GM13977 (cell line): Measurements from ENCODE around the gene SOX1.

Experiments used
- DNase-seq: peaks from one replicate; pipeline ENCODE4 v3.0.0; 2012; ENCODE audit warnings: low spot score
- in situ Hi-C: fragments of 300-500 bp; cut with MboI; formaldehyde crosslinking; loops from one replicate; pipeline ENCODE4 v1.12.0; 2022; ENCODE audit warnings: low sequenced_read_pairs, low pct_unique_long_range_greater_than_20kb, mixed read lengths, inconsistent platforms; ENCODE audit not compliant: unreplicated experiment
- TF ChIP-seq, protein P1 (sequence below): IDR thresholded peaks from 2 replicates; pipeline ENCODE4 v1.5.1; 2012; ENCODE audit warnings: mild to moderate bottlenecking, control low read depth; ENCODE audit not compliant: insufficient read depth; ENCODE audit errors: extremely low read depth, missing control alignments

SOX1 gene

DNA sequence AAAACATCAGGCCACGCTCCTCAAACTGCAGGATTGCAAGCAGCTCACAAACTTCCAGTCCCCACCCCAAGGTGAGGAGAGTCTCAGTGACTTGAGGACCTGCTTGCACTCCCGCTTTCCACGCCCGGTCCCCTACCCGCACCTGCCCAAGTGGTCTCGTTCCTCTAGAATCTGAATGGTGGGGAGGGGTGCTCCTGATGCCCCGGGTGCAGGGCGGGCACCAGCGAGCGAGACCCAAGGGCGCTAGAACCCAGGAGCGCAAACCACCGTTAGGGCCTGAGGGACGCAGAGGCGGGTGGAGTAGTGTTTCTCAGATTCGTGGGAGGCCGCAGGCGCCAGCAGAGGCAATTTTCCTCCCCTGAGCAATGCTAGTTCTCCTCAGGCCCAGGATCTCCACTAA is 40.3 kb downstream of the SOX1 start:
- DNase-seq = no peak
- TF ChIP-seq, protein P1, sequence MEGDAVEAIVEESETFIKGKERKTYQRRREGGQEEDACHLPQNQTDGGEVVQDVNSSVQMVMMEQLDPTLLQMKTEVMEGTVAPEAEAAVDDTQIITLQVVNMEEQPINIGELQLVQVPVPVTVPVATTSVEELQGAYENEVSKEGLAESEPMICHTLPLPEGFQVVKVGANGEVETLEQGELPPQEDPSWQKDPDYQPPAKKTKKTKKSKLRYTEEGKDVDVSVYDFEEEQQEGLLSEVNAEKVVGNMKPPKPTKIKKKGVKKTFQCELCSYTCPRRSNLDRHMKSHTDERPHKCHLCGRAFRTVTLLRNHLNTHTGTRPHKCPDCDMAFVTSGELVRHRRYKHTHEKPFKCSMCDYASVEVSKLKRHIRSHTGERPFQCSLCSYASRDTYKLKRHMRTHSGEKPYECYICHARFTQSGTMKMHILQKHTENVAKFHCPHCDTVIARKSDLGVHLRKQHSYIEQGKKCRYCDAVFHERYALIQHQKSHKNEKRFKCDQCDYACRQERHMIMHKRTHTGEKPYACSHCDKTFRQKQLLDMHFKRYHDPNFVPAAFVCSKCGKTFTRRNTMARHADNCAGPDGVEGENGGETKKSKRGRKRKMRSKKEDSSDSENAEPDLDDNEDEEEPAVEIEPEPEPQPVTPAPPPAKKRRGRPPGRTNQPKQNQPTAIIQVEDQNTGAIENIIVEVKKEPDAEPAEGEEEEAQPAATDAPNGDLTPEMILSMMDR = no peak
- in situ Hi-C loops = no loop called here

- DNase-seq = no peak
- TF ChIP-seq, protein P1 = no peak
- in situ Hi-C loops = no loop called here
These were observed 43.5 kb downstream of the SOX1 start for GRCh38 chr13:112110479-112110878.

- TF ChIP-seq, protein P1 = no peak
- in situ Hi-C loops = no loop called here
- no peak for DNase-seq
These were observed 44.4 kb downstream of the SOX1 start for GRCh38 chr13:112111239-112111857.

DNA sequence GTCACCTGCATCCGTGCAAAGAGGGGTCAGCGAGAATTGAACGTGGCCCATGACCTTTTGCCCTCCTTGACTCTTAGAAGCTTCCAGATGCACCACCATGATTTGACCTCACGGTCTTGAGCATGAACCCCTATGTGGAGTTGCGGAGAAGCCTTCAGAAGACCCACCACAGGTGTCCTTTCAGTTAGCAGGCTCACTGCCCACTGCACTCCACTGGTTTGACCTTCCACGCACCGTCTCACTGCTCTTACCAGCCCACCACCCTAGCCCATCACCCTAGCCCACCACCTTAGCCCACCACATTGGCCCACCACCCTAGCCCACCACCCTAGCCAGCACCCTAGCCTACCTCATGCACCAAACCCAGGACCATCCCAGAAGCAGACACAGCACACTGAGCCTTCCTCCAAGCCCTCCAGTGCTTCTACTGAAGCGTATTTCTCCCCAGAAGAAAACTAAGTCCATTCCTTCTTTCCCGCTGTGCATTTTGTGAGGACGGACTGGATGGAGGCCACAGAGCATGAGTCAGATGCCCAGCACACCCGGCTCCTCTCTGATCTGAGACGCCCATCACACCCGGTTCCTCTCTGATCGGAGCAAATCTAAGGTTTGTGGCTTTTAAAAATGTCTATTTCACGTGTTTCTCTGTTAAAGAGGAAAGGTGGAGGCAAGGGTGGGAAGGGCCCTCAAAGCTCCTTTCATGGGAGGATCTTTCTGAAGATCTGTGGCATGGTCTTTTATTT is 45.8 kb downstream of the SOX1 start:
- TF ChIP-seq, protein P1 = no peak
- in situ Hi-C loops = no loop called here
- DNase-seq = no peak

GRCh38 chr13:112113348-112113747 is 46.4 kb downstream of the SOX1 start:
- in situ Hi-C loops = no loop called here
- no peak for DNase-seq
- TF ChIP-seq, protein P1 = no peak

GRCh38 chr13:112113851-112114250 is 46.9 kb downstream of the SOX1 start:
- no peak for DNase-seq
- in situ Hi-C loops = no loop called here
- TF ChIP-seq, protein P1 = no peak

GRCh38 chr13:112114391-112114790 is 47.4 kb downstream of the SOX1 start:
- no peak for DNase-seq
- in situ Hi-C loops = no loop called here
- TF ChIP-seq, protein P1 = no peak
